ENCODE data around the gene CIB1. TPM values are rescaled to one million over a fixed set of nuclear protein-coding genes. Genes with fewer than 3 reads are reported as not detected.

Gene CIB1
- total RNA-seq, 1 donor from 2014 or later = 73.2 TPM

DNA sequence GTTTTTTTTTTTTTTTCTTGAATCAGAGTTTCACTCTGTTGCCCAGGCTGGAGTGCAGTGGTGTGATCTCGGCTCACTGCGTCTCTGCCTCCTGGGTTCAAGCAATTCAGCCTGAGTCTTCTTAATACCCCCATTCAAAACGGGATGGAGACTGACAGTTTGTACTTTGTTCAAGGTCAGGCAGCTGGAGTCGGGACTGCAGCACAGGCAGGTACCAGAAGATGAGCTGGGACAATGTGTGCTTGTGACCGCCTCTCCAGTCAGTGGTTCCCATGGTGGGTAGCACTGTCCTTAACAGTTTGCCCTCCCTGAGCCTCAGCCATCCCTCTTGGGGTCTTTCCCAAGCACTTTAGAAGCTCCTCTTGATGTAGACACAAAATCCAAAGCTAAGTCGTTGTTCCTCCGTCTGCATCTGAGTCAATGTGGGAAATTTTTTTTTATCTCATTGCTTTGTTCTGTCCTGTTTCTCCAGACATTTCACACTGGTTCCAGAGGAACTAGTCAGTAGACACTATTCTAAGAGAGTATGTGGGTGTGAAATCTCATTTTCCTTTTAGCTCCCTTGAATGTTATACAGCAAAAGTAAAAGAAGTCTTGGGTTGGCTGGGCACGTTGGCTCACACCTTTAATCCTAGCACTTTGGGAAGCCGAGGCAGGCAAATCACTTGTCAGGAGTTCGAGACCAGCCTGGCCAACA lies 10.3 kb upstream of the CIB1 start:
- ATAC-seq (no peak), DNase-seq (ENCODE audit: missing footprints) (no peak)
- intact Hi-C loops (cut with DNase I) = no loop called here

DNA sequence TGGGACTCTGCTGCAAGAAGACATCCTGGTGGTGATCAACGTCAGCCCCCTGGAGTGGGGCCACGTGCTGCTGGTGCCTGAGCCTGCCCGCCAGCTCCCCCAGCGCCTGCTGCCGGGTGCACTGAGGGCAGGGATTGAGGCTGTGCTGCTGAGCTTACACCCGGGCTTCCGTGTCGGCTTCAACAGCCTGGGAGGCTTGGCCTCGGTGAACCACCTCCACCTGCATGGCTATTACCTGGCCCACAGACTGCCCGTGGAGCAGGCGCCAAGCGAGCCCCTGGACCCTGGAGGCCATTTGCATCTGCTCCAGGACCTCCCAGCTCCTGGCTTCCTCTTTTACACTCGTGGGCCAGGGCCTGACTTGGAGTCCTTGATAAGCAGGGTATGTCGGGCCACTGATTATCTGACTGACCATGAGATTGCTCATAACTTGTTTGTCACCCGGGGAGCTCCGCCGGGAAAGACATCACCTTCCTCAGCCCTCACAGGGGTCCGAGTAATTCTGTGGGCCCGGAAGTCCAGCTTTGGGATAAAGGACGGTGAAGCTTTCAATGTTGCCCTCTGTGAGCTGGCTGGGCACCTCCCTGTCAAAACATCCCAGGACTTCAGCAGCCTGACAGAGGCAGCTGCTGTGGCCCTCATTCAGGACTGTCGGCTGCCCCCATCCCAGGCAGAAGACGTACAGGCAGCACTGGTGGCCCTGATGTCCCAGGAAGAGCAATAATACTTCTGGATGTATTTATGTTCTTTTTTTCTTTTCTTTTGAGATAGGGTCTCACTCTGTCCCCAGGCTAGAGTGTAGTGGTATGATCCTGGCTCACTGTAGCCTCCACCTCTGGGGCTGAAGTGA lies 7.8 kb upstream of the CIB1 start:
- intact Hi-C loops (cut with DNase I) = no loop called here
- peak; percentile 72 for ATAC-seq
- no peak for DNase-seq (ENCODE audit: missing footprints)

DNA sequence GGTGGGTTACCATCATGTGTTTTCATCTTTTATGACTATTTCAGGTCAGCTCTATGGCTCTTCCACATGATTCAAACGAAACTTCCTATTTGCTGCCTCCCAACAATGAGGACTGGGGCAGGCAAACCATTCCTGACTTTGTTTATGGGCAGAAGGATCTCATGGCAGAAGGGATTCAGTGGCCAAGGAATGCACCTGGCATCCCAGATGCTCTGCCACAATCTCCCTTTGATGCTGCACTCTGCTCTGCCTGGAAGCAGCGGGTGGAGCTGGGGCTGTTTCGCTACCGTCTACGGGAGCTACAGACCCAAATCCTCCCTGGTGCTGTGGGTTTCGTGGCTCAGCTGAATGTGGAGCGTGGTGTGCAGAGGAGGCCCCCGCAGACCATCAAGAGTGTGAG lies 7.1 kb upstream of the CIB1 start:
- DNase-seq (ENCODE audit: missing footprints) (no peak), ATAC-seq (no peak)
- intact Hi-C loops (cut with DNase I) = no loop called here

DNA sequence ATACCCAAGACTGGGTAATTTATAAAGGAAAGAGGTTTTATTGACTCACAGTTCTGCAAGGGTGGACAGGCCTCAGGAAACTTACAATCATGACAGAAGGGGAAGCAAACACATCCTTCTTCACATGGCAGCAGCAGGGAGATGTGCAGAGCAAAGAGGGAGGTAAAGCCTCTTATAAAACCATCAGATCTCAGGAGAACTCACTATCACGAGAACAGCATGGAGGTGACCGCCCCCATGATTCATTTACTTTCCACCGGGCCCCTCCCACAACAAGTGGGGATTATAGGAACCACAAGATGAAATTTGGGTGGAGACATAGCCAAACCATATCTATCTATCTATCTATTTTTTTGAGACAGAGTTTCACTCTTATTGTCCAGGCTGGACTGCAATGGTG lies 5.6 kb upstream of the CIB1 start:
- intact Hi-C loops (cut with DNase I) = no loop called here
- no peak for ATAC-seq
- DNase-seq (ENCODE audit: missing footprints) = no peak

DNA sequence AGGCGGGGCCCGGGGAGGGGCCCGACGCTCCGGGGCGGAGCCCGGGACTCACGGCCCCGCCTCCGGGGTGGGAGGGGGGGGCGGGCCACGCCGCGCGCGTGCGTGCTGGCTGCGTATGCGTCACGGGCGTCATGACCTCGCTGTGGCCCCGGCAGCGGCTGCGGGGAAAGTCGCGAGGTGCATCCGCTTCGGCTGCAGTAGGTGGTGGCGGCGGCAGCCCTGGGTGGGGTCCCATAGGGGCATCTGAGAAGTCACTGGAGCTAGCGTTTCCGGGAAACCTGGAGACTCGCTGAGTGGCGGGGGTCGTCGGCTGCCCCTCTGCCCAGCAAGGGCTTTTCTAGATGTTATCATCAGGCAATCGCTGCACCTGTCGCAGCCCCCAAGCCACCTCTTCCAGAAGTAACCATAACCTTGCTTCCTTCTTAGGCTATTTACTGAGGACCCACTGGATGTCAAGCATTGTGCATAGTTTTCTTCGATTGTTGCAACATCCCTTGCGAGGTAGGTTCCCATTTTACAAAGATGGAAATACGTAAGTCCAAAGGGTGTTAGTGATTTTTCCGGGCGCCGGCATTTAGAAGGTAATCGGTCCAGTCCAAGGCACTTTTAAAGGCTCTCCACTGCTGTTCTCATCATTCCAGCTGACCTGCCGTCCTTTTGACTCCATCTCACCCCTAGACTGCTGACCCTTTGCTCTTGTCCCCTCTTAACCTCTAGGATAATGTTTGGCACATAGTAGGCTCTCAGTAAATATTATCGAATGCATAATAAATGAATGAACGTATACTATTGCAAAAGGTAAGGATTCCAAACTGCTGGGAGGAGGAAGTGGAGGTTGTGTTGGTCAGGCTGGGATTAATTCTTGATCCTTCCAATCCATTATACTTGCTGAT lies 601 bp upstream of the CIB1 start, which contains the start of gene GDPGP1:
GDPGP1 (plus strand) TSS at position 114 of the 893 bp plus-strand sequence. CDS start 6,700 bp downstream, outside the sequence.
- intact Hi-C loops (cut with DNase I) = loop anchor here (2.0 to 5.0 kb wide), 3 partner anchors 30 to 132 kb away; partner anchors contain the start of genes IDH2 and NGRN
- no peak for DNase-seq (ENCODE audit: missing footprints)
- no peak for ATAC-seq

DNA sequence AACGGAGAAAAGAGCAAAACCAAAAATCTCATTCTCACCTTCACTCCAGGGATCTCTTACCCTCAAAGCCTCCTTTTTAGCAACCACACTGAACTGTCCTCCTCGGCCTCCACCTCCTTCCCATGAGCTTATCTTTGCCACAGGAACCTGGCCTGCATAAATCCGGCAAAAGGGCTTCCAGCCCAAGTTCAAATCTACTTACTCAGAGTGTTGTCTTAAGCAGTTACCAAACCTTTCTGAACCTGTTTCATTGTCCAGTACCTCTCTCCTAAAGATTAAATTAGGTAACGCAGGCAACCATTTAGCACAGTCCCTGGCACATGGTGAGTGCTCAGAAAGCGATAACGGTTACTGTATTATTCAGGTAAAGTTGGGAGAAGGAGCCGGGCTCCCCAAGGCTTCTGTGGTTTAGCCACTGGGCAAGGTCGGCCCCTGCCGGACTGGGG lies 777 bp downstream of the CIB1 start:
- peak; percentile 85 for DNase-seq (ENCODE audit: missing footprints)
- intact Hi-C loops (cut with DNase I) = loop anchor here (5.0 kb wide), 2 partner anchors 56 to 131 kb away; partner anchors contain the start of gene IDH2
- ATAC-seq = no peak

DNA sequence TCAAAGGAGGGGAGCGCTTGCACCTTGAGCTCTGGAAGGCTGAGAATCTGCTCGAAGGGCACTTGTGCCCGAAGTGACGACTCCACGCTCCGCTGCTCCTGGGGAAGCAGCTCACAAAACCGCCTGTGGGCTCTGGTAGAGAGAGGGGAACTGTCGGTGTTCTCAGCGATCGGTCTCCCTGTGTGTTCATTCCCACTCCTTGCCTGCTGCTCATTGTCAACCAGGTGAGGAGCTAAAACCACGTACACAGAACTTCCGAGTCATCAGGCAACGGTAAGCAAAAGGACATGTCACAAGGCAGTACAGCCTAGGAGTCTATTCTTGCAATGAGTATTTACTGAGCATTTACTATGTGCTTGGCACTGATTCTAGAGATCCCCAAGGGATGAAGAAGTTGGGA lies 1.5 kb downstream of the CIB1 start:
- intact Hi-C loops (cut with DNase I) = loop anchor here (5.0 kb wide), 2 partner anchors 55 to 130 kb away; partner anchors contain the start of gene IDH2
- no peak for ATAC-seq
- DNase-seq (ENCODE audit: missing footprints) = no peak

DNA sequence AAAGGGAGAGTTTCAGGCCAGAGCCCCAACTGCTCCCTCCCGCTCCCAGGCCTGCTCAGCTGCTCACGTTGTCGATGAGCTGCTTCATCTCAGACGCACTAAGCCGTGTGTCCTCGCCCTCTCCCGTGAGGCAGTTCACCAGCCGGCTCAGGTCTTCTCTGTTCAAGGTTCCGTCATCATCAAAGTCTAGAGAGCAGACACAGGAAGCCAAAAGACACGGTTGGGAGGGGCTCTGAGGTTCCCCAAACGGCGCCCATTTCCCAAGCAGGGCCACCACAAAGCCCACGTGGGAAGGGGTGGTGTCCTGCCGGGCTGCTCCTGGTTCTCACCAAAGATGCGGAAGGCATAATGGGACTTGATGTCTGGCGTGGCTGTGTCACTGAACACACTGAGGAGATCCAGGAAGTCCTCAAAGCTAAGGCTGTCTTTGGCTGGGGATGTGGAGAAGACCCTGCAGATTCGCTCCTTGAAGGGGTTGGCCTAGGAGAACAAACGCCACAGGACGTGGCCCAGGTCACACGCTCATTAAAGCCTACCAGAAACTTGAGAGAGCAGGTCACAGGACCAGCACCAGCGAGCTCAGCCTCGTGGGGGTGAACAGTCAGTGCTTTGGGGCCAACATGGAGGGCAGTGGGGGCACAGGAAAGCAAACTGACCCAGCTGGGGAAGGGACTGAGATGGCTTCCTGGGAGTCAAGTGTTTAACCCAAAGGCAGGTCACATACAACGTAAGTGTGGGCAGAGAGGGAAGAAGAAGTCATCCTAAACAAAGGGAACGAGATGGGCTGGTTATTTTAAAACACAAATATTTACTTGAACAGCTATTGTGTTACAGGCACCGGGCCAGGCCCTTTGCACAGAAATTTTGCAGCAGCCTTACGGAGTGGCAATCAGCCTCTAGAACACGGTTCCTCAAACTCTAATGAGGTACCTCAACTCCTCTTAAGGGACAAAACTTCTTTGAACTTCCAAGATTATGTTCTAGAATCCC lies 2.4 kb downstream of the CIB1 start:
- intact Hi-C loops (cut with DNase I) = loop anchor here (5.0 kb wide), 2 partner anchors 54 to 129 kb away; partner anchors contain the start of gene IDH2
- DNase-seq (ENCODE audit: missing footprints) (no peak), ATAC-seq (no peak)

DNA sequence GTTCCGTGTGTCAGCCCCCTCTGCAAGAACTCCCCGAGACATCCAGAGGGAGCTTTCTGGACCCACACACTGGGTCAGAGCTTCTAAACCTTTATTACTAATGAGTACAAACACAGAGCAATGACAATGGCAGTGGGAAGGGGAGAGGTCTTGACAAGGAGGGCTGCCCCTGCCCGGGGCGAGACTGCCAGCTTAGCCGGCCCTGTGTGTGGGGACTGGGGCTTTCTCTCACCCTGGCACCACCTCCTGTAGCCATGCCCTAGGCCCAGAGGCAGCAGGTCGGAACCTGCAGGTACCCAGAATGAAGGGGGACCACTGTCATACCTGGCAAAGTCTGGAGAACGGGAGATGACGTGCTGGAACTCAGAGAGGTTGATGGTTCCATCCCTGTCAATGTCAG lies 3.1 kb downstream of the CIB1 start:
- DNase-seq (ENCODE audit: missing footprints) (no peak), ATAC-seq (no peak)
- intact Hi-C loops (cut with DNase I) = loop anchor here (5.0 kb wide), 2 partner anchors 53 to 128 kb away; partner anchors contain the start of gene IDH2

DNA sequence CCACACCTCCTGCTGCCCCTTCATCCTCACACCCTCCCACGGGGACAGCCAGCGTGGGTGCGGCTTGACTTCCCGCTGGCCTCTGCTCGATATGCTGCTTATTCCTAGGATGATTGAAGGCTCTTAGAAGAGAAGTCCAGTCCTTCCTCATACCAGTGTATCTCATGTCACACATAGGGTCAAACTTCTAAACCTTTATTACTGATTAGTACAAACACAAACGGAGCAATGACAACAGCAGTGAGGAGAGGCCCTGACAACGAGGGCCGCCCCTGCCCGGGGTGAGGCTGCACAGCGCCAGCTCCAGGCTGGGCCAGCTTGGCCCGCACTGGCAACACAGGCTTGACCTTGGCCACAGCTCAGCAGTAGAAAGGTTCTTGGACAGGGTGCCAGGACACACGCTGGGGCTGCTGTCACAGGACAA lies 3.7 kb downstream of the CIB1 start:
- intact Hi-C loops (cut with DNase I) = loop anchor here (5.0 kb wide), 2 partner anchors 53 to 128 kb away; partner anchors contain the start of gene IDH2
- DNase-seq (ENCODE audit: missing footprints) (no peak), ATAC-seq (peak; percentile 37)

DNA sequence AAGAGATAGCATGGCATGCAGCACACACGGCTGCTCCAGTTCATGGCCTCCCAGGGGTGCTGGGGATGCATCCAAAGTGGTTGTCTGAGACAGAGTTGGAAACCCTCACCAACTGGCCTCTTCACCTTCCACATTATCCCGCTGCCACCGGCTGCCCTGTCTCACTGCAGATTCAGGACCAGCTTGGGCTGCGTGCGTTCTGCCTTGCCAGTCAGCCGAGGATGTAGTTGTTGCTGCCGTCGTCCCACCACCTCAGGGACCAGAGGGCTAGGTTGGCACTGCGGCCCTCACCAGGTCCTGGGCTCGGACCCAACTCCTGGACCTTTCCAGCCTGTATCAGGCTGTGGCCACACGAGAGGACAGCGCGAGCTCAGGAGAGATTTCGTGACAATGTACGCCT lies 4.8 kb downstream of the CIB1 start:
- ATAC-seq (no peak), DNase-seq (ENCODE audit: missing footprints) (no peak)
- intact Hi-C loops (cut with DNase I) = no loop called here

DNA sequence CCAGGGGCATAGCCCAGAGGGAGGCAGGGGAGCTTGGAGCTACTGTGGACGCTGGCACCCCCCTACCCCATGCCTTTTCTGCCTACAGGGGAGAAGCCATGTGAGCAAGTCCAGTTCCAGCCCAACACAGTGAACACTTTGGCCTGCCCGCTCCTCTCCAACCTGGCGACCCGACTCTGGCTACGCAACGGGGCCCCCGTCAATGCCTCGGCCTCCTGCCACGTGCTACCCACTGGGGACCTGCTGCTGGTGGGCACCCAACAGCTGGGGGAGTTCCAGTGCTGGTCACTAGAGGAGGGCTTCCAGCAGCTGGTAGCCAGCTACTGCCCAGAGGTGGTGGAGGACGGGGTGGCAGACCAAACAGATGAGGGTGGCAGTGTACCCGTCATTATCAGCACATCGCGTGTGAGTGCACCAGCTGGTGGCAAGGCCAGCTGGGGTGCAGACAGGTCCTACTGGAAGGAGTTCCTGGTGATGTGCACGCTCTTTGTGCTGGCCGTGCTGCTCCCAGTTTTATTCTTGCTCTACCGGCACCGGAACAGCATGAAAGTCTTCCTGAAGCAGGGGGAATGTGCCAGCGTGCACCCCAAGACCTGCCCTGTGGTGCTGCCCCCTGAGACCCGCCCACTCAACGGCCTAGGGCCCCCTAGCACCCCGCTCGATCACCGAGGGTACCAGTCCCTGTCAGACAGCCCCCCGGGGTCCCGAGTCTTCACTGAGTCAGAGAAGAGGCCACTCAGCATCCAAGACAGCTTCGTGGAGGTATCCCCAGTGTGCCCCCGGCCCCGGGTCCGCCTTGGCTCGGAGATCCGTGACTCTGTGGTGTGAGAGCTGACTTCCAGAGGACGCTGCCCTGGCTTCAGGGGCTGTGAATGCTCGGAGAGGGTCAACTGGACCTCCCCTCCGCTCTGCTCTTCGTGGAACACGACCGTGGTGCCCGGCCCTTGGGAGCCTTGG lies 5.6 kb downstream of the CIB1 start:
- ATAC-seq (no peak), DNase-seq (ENCODE audit: missing footprints) (no peak)
- intact Hi-C loops (cut with DNase I) = no loop called here

DNA sequence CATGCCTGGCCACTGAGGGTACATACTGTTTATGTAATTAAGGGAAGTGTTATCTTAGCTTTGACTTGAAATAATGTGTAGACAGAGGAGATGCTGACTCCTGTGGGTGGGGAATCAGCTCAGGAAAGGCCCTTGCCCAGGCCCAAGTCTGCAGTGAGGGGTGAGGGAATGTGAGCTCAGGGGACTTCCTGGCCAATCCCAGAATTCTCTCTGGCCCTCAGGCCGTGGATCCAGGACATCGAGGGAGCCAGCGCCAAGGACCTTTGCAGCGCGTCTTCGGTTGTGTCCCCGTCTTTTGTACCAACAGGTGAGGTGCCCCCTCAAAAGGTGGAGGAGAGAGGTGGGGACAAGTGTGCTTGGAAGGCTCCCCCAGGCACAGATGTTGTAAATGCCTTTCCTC lies 6.4 kb downstream of the CIB1 start:
- ATAC-seq (no peak), DNase-seq (ENCODE audit: missing footprints) (no peak)
- intact Hi-C loops (cut with DNase I) = no loop called here

DNA sequence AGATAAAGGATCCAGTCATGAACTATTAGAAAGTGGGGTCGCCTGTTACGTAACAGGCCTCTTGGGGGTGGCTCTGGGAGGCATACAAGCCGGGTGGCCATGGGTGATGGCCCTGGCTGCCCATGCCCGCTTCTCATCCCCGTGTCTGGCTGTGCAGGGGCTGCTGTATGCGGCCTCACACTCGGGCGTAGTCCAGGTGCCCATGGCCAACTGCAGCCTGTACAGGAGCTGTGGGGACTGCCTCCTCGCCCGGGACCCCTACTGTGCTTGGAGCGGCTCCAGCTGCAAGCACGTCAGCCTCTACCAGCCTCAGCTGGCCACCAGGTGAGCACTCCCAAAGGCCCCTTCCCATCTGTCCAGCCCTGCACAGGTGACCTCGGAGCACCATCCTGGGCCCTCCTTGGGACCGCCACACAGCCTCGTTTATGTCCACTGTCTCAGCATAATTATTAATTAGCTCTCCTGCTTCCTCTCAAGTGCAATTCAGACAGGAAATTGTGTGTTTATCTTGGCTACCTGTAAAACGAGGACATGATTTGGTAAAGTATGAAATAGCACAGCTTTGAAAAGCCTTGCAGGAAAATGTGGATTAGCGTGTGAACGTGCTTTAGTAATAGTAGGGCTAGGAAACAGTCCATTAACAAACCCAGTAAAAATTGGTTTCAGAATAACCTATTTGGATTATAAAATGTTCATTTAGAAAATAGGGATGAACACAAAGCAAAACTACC lies 8.1 kb downstream of the CIB1 start:
- no peak for DNase-seq (ENCODE audit: missing footprints)
- intact Hi-C loops (cut with DNase I) = no loop called here

DNA sequence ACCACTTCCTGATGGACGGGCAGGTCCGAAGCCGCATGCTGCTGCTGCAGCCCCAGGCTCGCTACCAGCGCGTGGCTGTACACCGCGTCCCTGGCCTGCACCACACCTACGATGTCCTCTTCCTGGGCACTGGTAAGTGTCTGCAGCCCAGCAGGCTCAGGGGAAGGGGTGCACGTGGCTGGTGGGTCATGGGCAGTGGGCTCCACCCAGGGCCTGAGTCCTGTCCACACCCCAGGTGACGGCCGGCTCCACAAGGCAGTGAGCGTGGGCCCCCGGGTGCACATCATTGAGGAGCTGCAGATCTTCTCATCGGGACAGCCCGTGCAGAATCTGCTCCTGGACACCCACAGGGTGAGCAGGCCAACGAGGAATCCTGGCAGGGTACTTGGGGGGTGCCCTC lies 8.7 kb downstream of the CIB1 start:
- DNase-seq (ENCODE audit: missing footprints) (no peak), ATAC-seq (no peak)
- intact Hi-C loops (cut with DNase I) = no loop called here

More for the DNA sequence above, 8.1 kb downstream of the CIB1 start:
- no peak for ATAC-seq
